ENCODE results near the gene MGAT4A.

Gene MGAT4A

GRCh38 chr2:98658816-98659490 is 72.0 kb downstream of the MGAT4A start:
- DNase-seq (ENCODE audit: low spot score) = no peak

DNA sequence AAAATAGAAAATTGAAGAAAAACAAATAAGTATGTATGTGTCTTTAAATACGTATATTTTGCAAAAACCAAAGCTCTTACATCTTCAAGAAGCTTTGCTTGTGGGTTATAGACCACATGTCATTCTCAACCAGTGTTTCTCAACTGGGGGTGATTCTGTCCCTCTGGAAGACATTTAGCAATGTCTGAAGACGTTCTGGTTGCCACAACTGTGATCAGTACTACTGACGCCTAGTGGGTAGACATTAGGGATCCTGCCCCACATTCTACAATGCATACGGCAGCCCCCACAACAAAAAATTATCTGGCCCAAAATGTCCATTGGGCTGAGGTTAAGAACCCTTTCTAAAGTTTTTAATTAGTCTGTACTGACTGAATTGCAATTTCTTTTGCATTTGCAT is 74.1 kb downstream of the MGAT4A start:
- DNase-seq (ENCODE audit: low spot score) = no peak

- DNase-seq (ENCODE audit: low spot score) = no peak
Observed at GRCh38 chr2:98654699-98655495, 76.0 kb downstream of the MGAT4A start.

DNA sequence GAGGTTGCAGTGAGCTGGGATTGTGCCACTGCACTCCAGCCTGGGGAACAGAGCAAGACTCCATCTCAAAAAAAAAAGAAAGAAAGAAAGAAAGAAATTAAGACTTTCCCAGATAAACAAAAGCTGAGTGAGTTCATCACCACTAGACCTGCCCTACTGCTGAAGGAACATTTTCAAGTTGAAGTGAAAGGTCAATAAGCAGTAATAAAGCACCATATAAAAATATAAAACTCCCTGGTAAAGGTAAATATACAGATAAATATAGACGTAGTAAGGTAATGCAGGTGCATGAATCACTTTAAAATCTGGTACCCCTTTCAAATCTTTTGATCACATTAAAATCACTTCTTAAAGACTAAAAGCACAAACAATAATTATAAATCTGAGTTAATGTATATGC is 79.9 kb downstream of the MGAT4A start:
- no peak for DNase-seq (ENCODE audit: low spot score)

- DNase-seq (ENCODE audit: low spot score) = no peak
Observed at GRCh38 chr2:98649992-98650375, 80.9 kb downstream of the MGAT4A start.

- peak; percentile 85 for DNase-seq (ENCODE audit: low spot score)
Observed at GRCh38 chr2:98649135-98649991, 81.6 kb downstream of the MGAT4A start.

DNA sequence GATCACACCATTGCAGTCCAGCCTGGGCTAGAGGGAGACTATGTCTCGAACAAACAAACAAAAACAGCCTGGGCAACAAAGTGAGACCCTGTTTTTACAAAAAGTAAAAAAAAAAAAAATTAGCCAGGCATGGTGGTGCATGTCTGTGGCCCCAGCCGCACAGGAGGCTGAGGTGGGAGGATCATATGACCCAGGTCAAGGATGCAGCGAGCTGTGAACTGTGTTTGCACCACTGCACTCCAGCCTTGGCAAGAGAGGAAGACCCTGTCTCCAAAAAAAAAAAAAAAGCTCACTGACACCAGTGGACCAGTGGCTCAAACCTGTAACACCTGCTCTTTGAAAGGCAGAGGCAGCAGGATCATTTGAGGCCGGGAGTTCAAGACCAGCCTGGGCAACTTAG is 82.5 kb downstream of the MGAT4A start:
- no peak for DNase-seq (ENCODE audit: low spot score)

GRCh38 chr2:98647636-98648035 is 83.3 kb downstream of the MGAT4A start:
- DNase-seq (ENCODE audit: low spot score) = no peak

GRCh38 chr2:98643496-98644100 is 87.3 kb downstream of the MGAT4A start:
- DNase-seq (ENCODE audit: low spot score) = no peak

- no peak for DNase-seq (ENCODE audit: low spot score)
Observed at GRCh38 chr2:98637401-98638147, 93.4 kb downstream of the MGAT4A start.

DNA sequence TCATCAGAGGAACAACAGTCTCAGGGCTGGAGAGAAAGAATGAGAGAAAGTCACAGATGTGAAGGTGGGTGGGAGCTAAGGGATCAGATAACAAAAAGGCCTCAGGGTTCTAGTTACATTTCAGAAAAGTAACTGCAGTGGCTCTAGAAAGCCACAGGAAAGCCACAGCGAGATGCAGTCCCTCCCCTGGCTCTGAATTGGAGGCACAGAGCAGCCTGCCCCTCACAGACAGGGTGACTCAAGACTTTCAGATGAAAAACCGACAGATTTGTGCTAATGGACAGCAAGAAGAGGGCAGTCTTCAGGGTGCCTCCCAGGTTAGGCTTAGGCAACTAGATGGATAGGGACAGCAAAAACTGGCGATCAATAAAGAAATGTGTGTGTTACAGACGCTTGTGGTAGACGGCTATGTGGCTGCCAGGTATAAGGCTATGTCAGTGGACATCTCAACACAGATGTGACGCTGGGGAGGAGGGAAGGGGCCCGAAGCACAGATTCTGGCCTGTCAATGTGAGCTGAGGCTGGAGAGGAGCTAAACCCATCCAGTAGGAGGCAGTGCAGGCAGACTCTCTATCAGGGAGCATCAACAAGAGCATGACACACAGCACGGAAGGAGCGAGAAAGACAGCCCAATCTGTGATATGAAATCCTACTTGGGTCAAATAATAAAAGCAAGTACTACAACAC is 96.4 kb downstream of the MGAT4A start:
- no peak for DNase-seq (ENCODE audit: low spot score)

- DNase-seq (ENCODE audit: low spot score) = no peak
Observed at GRCh38 chr2:98632351-98632750, 98.6 kb downstream of the MGAT4A start.

DNA sequence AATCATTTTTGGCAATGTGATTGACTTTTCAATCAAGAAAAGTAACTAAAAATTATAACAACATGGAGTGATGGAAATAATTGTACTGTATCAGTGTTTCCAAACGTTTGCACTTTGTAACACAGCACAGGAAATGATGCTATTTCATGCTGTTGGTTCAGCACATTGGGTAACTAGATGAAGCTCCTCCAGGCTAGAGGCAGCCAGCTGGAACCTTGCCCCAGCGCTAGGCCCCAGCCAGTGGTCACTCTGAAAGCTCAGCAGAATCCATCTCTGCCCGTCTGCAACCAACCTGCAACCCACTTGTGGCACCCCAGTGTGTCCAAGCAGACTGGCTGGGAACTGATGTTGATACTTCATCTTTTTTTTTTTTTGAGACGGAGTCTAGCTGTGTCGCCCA is 107.3 kb downstream of the MGAT4A start:
- no peak for DNase-seq (ENCODE audit: low spot score)

- DNase-seq (ENCODE audit: low spot score) = no peak
Observed at GRCh38 chr2:98617149-98617548, 113.8 kb downstream of the MGAT4A start.

- no peak for DNase-seq (ENCODE audit: low spot score)
Observed at GRCh38 chr2:98615481-98615880, 115.5 kb downstream of the MGAT4A start.

- no peak for DNase-seq (ENCODE audit: low spot score)
Observed at GRCh38 chr2:98614024-98614739, 116.8 kb downstream of the MGAT4A start.

DNA sequence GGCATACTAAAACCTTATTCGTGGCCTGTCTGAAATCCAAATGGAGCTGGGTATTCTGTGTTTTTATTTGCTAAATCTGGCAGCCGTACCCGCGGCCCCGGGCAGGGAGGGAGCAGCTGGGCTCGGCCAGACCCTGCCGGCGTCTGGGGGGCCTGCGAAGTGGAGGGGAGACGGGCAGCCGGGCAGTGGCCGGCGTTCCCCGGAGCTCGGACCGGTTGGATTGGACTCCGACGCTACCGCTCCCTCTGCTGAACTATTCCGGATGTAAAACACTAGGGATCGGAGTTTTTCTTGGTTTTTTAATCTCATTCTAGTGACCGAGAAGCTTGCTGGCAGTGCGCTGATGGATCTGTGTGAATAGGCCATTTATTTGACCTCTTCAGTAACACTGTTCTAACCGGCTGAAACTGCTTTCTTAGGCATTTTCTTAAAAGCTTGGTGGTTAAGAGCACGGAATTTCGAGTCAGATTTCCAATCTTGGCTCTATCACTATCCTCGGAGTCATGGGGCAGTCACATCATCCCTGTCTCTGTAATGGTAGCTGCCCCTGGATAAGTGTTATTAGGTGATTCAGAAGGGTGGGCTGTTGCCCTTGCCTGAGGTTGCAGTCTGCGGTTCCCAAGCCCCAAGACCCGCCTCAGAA is 121.8 kb downstream of the MGAT4A start:
- DNase-seq (ENCODE audit: low spot score) = peak; percentile 5

- DNase-seq (ENCODE audit: low spot score) = peak; percentile 87
Observed at GRCh38 chr2:98608116-98608961, 122.6 kb downstream of the MGAT4A start, which contains the start of the genes COA5 and UNC50. COA5 (minus strand) TSS chr2:98608512; CDS start chr2:98608405, 107 bp downstream. UNC50 (plus strand) TSS chr2:98608589; CDS start chr2:98609760, 1,171 bp downstream.

Measured in SK-N-DZ (cell line).